Activated CD4-positive, alpha-beta T cell treated with anti-CD3 and anti-CD28 coated beads, Interleukin-2, Interleukin-6, amounts not matched to agents 100 ng/mL and 50 ng/mL, durations not matched to agents 16 hours and 8 hours (primary cell): ENCODE measurements around the gene CLMP.
"Not testable (repeated sequence)": the region's sequence is repeated elsewhere in the genome, so short reads cannot be mapped to it uniquely, and the experiment has no call there.

Source experiments
- DNase-seq: peaks from one replicate; pipeline ENCODE4 v3.0.0-alpha.2; 2020

CLMP gene

DNA sequence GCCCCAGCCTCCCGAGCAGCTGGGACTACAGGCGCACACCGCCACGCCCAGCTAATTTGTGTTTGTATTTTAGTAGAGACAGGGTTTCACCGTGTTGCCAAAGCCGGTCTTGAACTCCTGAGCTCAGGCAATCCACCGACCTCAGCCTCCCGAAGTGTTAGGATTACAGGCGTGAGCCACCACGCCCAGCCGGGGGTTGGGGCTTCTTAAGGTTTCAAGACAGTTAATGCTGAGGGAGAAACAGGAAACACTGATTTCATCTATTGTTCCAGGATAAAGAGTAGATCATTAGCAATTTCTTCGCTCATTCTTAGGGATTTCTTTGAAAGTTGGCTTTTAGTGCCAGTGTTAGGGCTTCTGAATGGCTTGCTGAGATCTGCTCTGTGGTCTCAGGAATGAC is 21.2 kb upstream of the CLMP start:
- no peak for DNase-seq

DNA sequence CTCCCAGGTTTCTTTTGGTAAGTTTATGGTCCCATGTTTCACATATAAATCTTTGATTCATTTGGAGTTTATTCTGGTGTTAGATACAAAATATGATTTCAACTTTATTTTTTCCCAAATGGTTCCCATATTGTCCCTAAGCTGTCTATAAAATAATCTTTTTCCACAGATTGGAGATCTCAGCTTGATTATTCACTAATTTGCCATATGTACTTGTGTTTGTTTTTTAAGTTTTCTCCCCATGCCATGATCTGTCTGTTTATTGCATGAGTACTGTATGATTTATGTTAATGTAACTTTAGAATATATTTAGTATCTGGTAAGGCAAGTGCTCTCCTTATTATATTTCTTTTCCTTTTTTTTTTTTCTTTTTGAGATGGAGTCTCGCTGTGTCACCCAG is 19.9 kb upstream of the CLMP start:
- DNase-seq, result no peak

DNA sequence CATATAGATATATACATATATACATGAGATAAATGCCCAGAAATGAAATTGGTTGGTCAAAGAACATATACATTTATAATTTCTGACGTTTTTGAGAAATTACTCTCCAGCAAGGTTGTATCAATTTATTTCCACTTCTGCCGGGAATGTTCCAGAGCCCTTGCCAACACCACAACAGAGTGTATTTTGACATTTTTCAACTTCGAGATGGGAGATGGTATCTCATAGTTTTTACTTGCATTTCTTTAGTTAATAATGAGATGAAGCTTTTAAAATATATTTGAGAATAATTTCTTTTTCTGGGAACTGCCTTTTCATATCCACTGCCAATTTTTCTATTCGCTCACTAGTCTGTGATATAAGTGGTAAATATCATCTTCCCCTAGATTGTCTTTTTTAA is 19.3 kb upstream of the CLMP start:
- no peak for DNase-seq

DNA sequence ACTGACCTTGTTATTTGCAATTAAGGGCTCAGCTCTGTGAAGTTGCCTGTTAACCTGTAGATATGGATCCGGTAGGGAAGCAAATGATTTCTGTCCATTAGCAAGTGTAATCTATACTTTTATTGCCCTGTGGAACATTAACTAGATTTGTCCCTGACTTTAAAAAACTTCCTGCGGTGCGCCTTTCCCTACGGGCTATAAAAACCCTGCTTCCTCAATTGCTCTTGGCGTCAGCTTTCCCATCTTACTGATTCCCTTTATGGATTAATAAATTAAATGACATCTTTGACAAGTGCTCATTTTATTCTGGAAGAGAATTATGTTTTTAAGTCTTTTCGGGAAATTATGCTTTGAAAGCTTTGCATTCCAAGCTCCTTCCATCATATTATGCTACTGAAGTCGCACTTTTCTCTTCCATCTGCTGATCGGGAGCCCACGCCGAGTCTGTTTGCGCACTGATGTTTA is 18.3 kb upstream of the CLMP start:
- DNase-seq, result no peak

DNA sequence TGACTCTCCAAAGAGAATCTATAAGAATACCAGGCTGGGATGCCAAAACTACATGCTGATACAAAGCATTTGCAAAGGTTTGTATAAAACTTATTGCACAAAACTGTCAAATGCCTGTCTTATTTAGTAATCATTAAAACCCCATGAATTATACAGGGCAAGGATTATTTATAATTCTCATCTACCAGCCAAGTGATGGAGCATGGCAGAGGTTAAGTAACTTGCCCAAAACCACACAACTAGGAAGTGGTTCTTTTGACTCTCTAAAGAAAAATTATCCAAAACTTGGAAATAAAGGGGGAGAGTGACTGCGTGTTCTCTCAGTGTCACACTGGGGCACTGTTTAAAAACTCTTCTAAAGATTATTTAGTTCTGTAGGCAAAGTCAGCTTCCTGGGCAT is 17.4 kb upstream of the CLMP start:
- DNase-seq, result no peak

DNA sequence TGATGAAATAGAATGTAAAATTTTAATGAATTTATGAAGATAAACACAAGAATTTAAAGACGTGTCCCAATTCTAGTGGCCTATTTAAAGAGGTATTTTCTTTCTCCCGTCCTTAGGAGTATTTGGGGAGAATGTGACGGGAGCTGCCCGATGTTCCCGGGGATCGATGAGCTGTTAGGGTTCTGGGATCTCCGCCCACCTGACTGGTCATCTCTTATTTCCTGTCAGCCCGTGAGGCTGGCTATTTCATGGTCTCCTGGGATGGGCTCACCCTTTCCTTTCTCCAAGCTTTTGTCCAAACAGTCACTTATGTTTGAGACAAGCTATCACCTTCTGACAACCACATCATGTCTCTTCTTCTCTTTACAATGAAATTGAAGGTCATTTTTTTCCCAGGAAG is 16.9 kb upstream of the CLMP start:
- DNase-seq, result no peak

DNA sequence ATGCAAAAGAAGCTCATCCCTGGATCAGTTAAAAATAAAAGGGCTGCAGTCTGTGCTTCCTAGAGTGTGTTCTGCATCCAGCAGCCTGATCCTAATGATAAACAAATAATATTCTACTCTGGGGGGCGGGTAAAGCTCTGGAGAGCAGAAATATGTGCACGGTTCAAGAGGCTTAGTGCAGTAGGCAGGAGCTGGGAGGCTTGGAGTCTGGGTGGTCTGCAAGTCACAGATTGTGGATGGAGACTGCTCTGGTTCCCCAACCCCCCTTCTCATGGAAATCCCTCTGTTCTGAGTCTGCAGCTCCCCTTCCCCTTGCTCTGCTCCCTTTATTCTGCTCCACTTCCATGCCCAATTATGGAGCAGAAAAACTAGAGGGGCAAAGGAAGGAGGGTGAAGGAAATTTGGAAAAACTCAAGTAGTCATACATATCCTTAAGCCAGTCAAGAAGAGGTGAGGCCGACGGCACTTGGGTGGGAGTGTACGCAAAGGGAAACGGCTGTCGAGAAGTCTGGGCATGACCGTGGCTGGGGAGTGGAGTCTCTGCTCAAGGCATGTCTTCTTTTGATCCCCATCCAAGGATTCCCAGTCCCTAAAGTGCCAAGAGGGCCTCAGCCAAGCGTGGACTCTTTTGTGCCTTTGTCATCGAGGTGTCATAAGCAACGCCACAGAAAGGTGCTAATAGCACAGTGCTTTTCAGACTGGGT is 16.3 kb upstream of the CLMP start:
- DNase-seq, result no peak

DNA sequence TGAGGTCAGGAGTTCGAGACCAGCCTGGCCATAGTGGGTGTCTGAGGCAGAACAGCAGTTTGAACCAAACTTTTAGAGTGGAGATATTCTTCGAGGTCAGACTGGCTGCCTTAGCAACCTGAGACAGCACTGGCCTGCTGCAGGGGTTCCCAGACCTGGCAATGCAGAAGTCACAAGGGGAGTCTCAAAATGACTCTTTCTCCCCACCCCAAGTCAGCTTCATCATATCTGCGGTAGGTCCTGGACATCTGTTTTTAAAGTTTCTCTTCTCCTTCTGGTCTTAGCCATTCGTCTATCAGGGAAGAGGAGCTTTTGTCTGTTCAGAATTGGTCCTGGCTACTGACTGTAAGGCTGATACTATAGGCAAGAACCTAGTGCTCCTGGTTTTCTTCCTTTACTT is 14.5 kb upstream of the CLMP start:
- DNase-seq, result no peak

DNA sequence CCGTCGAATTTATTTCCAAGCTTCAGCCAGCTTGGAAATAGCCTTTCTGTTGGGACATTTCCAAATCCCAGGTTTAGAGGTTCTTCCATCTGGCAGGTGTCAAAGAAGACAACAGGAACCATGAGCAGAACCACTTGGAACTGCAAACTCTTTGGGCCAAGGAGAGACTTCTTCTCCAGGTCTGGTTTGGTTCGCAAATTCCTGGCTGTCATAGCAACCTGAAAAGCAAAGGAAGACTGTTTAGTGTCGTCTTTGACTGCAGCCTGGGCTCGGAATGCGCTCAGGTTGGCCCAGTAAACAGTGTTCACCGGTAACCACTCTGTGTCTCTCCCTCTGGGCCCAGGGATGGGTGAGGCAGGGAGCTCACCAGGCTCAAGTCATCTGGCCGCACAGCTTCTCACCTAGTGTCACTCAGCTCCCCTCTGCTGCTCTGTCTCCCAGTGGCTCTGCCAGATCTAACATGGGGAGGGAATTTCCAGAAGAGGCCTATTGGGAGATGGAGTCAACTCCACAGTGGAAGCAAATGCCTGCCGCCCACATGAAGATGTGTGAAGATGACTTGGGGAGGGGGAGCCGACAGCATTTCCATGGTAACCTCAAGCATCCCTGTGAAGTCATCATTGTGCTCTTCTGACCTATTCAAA is 11.9 kb upstream of the CLMP start:
- no peak for DNase-seq

DNA sequence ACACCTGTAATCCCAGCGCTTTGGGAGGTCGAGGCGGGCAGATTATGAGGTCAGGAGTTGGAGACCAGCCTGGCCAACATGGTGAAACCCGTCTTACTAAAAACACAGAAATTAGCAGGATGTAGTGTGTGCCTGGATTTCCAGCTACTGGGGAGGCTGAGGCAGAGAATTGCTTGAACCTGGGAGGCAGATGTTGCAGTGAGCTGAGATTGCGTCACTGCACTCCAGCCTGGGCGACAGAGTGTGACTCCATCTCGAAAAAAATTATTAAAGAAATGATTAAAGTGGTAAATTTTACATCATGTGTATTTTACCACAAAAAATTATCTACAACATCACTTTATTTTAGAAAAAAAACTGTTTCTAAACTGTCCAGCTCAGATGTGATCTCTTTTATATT is 11.0 kb upstream of the CLMP start:
- not testable (repeated sequence) for DNase-seq

DNA sequence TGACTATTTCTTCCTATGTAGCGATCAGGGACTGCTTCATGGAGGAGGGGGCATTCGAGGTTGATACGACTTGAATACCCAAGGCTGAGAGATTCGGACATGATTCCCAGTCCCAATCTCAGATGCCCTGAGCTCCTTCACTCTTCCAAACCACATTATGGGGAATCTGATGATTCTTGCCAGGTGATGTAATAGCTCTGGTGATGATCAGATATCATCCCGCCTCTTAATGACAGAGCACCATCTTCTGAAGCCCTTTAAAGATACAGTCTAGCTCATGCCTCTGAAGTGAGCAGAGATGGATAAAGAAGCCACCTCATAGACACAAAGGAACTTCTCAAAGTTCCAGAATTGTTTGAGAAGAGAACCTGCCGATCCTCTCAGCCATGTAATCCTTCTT is 8.9 kb upstream of the CLMP start:
- DNase-seq, result no peak

DNA sequence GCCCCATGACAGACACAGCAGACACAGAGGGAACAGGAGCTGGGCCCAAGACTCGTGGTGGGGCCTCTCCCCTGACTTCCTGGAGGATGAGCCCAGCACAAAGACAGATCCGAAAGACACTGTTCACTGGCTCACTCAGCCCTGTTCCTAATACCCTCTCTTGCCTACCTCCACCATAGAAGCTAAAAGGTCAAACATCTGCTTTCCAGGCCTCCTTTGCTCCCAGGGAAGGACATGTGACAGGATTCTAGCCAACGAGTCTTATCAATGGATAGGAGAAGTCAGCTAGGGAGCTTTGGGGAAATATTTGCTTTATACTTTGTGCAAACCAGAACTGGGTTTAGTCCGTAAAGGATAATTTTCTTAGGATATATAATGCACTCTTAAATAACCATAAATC is 8.4 kb upstream of the CLMP start:
- no peak for DNase-seq

DNA sequence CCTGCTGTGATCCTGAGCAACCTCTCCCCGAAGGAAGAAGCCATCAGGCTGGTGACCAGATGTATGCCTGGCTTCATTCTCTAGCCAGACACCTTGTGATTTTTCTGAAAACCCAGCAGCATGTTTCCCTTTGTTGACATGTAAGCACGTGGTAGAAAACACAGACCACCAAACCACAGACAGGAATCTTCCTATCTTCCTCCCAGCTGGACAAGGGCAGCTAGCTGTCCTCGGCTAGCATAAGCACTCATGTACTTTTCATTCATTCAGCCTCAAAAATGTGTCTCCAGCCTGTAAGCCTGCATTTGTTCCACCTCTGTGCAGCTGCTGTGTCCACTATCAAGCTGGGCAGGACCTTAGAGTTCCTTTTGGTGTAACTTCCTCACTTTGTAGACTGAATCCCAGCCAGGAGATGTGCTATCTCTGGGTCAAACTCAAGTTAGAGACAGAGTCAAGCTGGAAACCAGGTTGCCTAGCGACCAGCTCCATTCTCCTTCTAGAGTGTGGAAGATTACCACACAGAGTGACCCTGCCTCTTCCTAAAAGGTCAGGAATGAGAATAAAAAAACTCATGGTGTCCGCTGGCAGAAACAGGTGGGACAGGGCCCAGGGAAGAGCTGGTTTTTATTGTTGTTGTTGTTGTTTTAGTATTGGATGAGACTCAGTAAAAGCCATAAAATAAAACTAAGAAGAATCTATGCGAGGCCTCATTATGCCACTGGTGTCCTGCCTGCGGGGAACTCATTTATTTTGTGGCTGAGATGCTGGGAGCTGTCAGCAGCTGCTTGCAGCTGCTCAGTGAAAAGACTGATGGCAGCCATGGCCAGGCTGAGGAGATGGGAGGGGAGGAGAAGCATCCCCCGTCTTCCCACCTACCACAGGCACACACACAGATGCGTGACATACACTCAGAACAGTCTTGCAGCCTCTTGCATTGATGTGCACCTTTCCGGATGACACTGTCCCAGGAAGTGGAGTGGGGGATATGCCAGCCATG is 7.4 kb upstream of the CLMP start:
- no peak for DNase-seq

DNA sequence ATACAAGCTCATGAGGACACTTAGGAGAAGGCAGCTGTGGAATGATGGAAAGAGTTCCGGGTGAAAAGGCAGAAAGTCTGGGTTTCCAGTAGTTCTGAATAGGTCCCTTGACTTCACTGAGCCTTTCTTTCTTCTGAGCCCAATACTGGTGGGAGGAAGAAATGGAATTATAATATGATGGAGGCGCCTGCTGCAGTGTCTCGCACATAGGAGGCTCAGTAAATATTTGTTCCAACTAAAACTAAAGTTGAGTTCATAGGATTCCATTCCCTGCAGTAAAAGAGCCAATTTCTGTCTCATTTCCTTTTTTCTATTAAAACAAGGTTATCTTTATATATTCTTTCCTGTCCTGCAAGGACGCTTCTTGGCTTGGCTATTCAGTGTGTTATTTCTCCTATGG is 5.2 kb upstream of the CLMP start:
- no peak for DNase-seq

DNA sequence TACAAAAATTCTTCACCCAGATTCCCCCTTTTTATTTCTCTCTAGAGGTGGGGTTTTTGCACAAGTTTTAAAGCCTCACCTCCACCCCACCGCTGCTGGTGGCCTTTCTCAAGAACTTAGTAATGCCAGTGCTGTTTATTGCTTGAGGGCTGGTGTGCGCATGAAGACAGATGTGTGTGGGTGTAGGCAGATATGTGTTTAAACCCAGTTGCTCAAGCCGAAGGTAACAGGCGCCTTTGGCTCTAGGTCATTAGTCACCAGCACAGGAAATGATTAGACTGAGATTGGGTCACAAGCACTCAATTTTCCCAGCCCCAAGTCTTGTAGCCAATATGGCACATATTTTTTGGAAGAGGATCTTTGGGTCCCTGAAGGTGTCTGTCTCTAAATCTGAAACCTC is 2.7 kb upstream of the CLMP start:
- DNase-seq, result no peak

DNA sequence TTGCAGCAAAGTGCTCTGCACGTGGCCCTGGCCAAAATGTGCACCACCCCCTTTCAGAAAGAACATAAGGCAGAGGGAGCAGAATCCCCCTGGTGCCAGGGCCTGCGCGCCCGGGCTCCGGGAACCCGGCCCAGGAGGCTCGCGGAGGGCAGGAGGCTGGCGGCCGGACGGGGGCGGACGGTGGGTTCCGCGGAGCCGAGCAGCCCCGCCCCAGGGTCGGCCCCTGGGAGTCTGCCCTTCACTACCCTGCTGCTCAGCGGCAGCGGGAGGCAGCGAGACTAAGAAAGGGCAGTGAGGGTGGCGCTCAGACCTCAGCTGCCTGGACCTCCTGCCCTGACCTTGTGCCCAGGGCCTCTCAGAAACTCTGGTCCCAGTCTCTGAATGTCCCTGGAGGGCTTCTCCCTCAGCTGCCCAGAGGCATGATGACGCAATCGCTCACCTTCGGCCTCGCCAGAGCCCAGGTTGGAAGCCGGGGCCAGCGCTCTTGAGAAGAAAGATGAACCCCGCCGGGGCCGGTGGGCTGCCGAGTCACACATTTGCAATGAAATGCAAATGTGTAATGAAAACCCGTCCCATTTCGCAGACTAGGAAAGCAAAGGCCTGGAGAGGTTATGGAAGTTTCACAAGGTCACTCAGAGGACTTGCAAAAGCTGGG is 1.1 kb upstream of the CLMP start:
- DNase-seq, result no peak

DNA sequence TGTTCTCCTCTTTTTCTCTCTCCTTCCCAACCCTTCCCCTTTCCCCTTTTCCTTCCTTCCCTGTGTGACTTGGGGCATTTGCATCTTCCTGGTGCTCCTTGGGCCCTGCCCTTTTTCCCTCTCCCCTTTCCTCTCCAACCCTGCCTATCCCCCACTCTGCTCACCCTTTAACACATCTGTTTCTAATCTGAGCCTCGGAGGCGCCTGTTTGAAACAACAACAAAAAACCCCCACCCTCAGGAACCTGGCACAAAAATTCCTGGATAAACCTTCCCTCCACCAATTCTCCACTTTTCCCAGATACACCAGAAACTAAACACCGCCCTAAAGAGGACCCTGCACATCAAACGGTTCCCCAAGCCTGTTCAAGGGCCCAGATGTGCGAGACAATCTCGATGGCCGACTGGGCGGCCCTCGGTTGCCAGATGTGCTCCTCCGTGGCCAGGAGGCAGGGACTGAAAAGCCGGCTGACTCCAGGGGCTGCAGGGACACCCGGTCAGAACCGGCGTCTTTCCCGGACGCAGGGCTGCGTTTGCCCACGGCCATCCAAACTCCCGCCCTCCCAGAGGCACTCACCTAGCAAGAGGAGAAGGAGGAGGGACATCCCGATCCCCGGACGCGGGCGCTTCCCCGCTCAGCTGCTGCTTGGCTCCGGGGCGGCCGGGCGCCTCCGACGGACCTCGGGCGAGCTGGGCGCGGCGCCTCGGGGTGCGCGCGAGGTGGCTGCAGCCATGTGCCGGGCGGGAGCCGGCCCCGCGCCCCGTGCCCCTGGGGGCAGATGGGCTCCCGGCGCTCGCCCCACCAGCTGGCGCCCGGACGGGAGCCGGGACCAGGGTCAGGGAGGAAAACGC is 486 bp downstream of the CLMP start:
- DNase-seq, result no peak

DNA sequence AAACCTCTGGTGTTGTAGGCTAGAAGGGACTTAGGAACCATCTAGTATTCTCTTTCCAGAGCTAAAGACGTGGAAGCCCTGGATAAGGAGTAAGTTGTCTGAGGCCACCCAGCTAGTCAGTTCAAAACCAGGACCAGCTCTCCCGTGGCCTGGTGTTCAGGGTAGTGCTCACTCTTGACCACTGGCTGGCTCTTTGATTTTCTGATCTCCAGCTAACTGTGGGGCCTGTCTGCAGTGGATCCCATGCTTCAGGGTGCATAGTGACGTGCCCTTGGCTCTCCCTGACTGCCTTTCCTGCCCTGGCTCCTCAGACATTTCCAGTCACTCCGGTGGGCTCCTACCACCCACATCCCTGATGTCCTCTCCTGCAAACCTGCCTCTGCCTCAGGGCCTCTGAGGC is 1.3 kb downstream of the CLMP start:
- DNase-seq, result no peak

DNA sequence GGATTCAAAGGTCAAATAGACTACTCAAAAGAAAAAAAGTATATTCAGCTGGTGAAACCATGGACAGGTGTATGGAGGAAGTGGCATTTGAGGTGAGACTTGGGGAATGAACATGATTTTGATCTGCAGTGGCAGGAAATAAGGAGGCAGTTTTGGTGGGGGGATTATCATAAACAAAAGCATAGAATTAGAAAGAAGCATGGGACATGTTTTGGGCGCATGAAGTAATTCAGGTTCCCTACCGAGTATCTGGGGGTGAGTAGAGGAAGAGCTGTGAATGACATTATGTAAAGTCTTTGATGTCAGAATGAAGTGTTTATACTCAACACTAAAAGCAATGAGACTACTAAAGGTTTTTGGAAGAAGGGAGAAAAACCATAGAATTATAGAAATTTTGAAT is 3.1 kb downstream of the CLMP start:
- no peak for DNase-seq

DNA sequence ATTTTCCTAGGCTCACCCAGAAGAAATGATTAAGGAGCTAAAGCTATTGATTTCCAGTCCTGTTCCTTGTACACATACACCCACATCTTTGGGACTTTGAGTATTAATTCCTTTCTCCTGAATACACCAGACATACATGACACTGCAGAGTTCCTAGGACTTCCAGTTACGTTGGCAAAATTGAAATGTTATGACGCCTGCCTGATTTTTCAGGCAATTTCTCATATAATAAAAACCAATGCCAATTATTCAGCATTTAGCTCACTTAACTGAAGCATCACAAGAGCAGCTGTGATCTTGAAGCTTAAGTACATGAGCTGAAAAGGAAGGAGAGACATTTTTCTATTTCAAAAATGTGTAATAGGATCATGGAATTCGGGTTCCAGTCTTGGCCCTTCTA is 4.5 kb downstream of the CLMP start:
- no peak for DNase-seq

DNA sequence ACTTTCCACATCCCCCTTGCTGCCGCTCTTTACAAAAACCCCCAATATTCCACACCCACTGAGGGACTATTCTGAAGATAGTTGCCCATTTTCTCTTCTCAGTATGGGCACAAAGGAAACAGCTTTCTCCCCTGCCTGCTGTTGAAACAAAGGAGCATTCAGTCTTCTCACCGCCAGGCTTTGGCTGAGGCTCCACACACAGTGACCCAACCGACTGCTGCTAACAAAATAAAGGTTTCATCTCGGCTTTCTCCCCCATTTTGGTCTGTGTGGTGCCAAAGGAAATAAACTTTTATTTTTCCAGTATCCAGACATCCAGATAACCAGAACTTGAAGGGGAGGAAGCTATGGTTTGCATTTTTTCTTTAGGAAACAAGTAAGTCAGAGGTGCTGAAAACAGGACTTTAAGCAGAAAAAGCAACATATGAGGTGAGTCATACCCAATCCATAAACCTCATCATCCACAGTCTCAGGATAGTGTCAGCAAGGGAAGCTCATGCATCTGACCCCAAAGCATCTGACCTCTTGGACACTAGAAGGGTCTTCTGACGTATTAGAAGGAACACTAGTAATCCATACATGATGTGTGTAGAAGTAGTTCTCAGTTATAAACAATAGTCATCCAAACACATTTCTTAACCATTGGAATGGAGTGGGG is 6.4 kb downstream of the CLMP start:
- no peak for DNase-seq
